Mucosa of stomach (tissue), 1 donor: ENCODE data around the gene CACNA2D2.

Experiments
- H3K27me3 ChIP-seq: one replicate; pipeline ENCODE4 v1.7.0; 2013; ENCODE audit warnings: mild to moderate bottlenecking, low read length; ENCODE audit not compliant: control insufficient read depth, insufficient read depth
- H3K36me3 ChIP-seq: one replicate; pipeline ENCODE4 v1.7.0; 2013; ENCODE audit warnings: low read length; ENCODE audit not compliant: control insufficient read depth, insufficient read depth
- H3K4me1 ChIP-seq: one replicate; pipeline ENCODE4 v1.7.0; 2013; ENCODE audit warnings: mild to moderate bottlenecking, low read length; ENCODE audit not compliant: control insufficient read depth, insufficient read depth
- H3K4me3 ChIP-seq: one replicate; pipeline ENCODE4 v1.7.0; 2013; ENCODE audit warnings: low read length
- H3K9ac ChIP-seq: one replicate; pipeline ENCODE4 v1.7.0; 2013; ENCODE audit warnings: mild to moderate bottlenecking, low read length, moderate library complexity
- H3K9me3 ChIP-seq: one replicate; pipeline ENCODE4 v1.7.0; 2013; ENCODE audit warnings: mild to moderate bottlenecking, low read length, moderate library complexity; ENCODE audit not compliant: control insufficient read depth
- donor health status: Pancreatic carcinoma.

The CACNA2D2 gene

DNA sequence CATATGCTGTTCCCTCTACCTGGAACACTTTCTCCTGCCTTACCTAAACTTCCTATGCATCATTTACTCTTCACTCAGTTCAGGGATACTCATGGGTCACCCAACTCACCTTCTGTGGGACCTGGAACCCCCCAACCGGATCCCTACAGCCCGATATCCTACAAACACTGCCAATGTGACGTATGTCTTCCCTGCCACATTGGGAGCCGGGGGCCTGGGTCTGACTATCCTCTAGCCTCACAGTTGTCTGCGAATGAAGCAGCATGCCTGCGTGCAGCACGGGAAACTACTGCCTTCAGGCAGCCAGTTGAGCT, 153.3 kb downstream of the CACNA2D2 start:
- Histone ChIP-seq H3K9me3 (no peaks in the 10 kb centered on the region), H3K9ac (peak overlapping the region; percentile 77), H3K27me3 (no peaks in the 10 kb centered on the region), H3K4me1 (peaks cover 44% of the 10 kb centered on the region), H3K36me3 (peaks cover 8% of the 10 kb centered on the region), H3K4me3 (peak overlapping the region; percentile 91)

DNA sequence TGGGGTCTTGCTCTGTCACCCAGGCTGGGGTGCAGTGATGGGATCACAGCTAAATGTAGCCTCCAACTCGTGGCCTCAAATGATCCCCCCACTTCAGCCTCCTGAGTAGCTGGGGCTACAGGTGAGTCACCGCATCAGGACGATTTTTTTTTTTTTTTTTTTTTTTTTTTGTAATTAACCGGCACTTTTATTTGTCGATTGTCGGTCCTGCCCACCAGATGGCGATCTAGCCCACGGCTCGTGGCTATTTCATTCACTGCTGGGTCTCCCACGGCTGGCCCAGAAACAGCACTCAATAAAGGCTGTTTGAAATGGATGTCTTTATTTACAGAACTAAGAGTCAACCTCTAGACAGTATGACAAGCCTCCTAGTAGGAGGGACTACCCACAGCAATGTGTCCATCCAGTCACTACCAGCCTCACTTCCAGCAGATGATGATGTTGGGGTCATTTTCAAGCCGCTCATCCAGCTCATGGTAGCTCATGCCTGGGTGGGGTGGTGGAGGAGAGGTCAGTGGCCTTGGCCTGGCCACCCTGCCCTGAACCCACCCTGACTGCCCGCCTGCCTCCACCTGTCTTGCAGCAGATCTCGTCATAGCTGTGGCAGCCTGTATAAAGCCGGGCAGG, 156.1 kb downstream of the CACNA2D2 start:
- no peaks in the 10 kb centered on the region for H3K9me3 ChIP-seq
- no peak overlapping the region for H3K4me3 ChIP-seq
- H3K9ac ChIP-seq, result no peak overlapping the region
- peaks cover 8% of the 10 kb centered on the region for H3K36me3 ChIP-seq
- H3K4me1 ChIP-seq, result peaks cover 40% of the 10 kb centered on the region
- no peaks in the 10 kb centered on the region for H3K27me3 ChIP-seq

DNA sequence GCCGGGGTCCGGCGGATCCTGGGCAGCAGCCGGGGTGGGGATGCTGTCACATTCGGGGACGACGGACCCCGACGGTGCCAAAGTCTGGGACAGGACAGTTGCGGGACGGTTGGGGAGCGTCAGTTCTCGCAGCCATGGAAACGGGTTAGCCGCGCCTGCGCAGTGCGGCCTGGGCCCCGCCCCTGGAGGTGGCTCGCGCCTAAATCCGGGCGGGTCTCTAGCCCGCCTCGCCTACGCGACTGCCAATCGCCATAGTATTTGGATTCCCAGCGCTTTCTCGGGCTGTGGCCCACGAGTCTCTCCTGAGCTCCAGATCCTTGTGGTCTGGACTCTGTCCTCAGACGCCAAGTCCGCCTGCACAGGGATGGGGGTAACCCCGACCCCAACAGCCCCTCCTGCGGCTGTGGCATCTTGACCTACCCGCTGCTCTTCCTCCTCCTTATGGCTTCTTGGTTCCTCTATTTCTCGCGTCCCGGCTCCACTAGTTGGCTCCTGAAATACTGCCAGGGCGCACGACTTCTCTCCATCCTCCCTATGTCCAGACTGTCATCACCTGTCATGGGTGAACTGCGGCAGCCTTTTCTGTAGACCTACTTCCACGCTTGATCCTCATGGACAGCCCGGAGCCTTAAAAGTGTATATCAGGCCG, 157.7 kb downstream of the CACNA2D2 start, which contains the start of gene ZMYND10:
ZMYND10 (minus strand) TSS at position 147 of the 649 bp plus-strand sequence. CDS start 153 bp downstream, outside the sequence.
- Histone ChIP-seq H3K4me1 (peaks cover 41% of the 10 kb centered on the region), H3K36me3 (peaks cover 8% of the 10 kb centered on the region), H3K4me3 (no peak within 1 kb of the TSS), H3K9me3 (no peaks in the 10 kb centered on the region), H3K27me3 (no peaks in the 10 kb centered on the region), H3K9ac (peak within 1 kb of the TSS; percentile 47)

DNA sequence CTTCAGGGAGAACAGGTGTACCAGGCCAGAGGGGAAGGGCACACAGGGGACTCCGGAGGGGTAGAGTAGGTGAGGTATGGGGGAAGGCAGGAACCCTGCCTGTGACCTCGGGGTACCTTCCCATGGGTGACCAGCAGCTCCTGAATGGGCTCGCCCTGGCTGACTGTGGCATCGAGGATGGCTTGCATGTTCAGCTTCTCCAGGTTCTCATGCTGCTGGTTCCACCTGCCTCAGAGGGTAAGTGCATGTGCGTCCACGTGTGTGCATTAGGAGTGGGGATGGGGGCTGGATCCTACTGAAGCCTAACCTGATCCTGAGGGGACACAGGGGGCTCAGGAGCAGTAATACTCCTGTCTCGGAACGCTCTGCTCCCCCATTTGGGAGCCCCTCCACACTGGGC, 158.4 kb downstream of the CACNA2D2 start:
- no peak overlapping the region for H3K4me3 ChIP-seq
- no peaks in the 10 kb centered on the region for H3K27me3 ChIP-seq
- no peaks in the 10 kb centered on the region for H3K9me3 ChIP-seq
- H3K36me3 ChIP-seq, result peaks cover 8% of the 10 kb centered on the region
- H3K4me1 ChIP-seq, result peaks cover 42% of the 10 kb centered on the region
- H3K9ac ChIP-seq, result peak overlapping the region; percentile 47

DNA sequence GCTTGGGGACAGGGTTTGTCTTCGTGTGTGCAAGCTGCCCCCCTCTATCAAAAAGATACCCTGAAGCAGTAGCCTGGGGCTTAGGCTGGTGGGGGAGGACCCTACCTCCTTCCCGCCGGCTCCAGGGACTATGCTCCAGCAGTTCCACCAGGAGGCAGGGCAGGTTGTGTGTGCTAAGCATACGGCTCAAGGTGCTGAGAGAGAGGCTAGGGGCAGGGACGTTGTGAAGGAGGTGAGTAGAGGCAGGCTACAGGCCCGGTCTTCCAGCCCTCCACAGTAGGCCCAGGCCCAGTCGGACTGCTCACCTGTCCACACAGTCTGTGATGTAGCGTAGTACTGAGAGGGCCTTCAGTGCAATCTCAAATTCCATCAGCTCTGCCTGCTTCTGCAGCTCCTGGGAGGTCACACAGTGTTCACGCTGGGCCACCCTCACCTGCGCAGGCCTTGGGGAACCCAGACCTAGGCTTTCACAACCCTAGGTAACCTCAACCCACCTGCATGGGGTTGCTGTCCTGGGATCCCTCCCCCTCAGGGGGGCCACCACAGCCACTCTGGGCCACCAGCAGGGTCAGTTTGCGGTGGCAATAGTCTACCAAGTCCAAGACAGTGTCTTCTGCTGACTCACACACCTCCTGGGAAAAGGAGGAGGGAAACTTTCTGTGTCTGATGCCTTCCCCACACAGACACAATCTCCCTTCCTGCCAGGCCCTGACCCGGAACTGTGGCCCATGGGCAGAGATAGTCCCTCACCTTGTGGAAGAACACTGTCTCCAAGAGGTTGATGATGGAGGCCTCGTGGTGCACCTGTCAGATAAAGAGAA, 160.4 kb downstream of the CACNA2D2 start:
- Histone ChIP-seq H3K9ac (no peak overlapping the region), H3K9me3 (no peaks in the 10 kb centered on the region), H3K4me1 (peaks cover 48% of the 10 kb centered on the region), H3K27me3 (no peaks in the 10 kb centered on the region), H3K36me3 (peaks cover 1% of the 10 kb centered on the region), H3K4me3 (no peak overlapping the region)

DNA sequence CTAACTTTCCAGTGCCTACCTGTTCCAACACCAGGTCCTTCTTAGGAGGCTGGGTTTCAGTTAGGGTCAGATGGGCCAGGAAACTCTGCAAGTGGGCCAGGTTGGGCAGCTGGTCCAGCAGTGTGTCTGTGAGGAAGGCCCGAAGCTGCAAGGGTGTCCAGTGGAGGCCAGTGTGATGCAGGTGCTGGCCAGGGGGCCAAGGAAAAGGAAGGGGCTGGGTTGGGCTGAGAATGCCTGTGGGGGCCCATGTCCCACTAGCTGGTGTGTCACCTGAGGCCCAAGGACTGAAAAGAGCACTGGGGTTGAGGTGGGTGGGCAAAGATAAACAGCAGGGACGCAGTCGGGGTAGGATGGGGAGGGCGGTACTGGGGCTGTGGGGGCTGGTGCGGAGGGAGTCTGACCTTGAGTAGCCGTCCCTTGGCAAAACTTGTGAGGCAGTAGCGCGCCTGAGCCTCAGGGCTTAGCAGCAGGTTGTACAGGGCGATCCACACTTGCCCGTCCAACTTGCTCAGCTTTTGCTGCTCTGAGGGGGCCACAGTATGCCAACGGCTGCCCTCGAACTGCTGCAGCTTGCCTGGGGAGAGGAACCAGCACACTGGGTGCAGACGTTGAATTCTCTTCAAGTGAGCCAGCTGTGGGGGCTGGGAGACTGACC, 161.3 kb downstream of the CACNA2D2 start:
- Histone ChIP-seq H3K27me3 (no peaks in the 10 kb centered on the region), H3K4me3 (no peak overlapping the region), H3K36me3 (no peaks in the 10 kb centered on the region), H3K9ac (no peak overlapping the region), H3K4me1 (peaks cover 47% of the 10 kb centered on the region), H3K9me3 (no peaks in the 10 kb centered on the region)

DNA sequence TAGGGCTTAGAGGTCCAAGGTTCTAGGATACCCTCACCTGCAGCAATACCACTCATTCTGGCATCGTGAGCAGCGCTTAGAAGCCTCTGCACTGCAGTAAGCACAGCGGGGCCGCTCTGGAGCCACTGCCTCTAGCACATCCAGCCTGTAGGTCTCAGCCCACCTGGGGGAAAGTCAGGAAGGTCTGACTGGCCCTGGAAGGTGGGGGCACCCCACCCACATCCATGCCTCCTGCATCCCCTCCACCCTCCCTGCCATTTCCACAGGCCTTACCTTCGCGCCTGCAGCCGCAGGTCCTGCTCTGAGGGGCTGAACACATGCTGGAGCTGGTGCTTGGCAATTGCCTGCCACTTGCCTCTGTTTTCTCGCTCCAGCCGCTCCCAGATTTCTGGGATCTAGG, 161.9 kb downstream of the CACNA2D2 start:
- Histone ChIP-seq H3K4me3 (no peak overlapping the region), H3K9ac (peak overlapping the region; percentile 61), H3K9me3 (no peaks in the 10 kb centered on the region), H3K4me1 (peaks cover 47% of the 10 kb centered on the region), H3K36me3 (no peaks in the 10 kb centered on the region), H3K27me3 (no peaks in the 10 kb centered on the region)

DNA sequence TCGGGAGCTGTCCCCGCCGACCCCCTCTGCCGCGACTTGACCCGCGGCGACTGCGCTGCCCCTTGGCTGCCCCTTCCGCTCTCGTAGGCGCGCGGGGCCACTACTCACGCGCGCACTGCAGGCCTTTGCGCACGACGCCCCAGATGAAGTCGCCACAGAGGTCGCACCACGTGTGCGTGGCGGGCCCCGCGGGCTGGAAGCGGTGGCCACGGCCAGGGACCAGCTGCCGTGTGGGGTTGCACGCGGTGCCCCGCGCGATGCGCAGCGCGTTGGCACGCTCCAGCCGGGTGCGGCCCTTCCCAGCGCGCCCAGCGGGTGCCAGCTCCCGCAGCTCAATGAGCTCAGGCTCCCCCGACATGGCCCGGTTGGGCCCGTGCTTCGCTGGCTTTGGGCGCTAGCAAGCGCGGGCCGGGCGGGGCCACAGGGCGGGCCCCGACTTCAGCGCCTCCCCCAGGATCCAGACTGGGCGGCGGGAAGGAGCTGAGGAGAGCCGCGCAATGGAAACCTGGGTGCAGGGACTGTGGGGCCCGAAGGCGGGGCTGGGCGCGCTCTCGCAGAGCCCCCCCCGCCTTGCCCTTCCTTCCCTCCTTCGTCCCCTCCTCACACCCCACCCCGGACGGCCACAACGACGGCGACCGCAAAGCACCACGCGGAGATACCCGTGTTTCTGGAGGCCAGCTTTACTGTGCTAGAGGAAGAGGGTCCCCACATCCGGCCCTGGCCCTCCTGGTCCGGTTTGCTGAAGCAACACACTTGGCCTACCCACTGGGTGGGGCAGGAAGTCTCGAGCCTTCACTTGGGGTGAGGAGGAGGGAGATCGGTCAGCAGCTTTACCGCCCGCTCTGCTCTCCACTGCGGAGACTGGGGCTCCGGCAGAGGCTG, 162.7 kb downstream of the CACNA2D2 start, which contains the start of gene RASSF1:
RASSF1 (minus strand) TSS at position 389 of the 882 bp plus-strand sequence; CDS start at position 358, 31 bp downstream.
- Histone ChIP-seq H3K4me1 (peaks cover 52% of the 10 kb centered on the region), H3K9me3 (no peaks in the 10 kb centered on the region), H3K9ac (peak within 1 kb of the TSS; percentile 61), H3K36me3 (no peaks in the 10 kb centered on the region), H3K4me3 (peak within 1 kb of the TSS; percentile 67), H3K27me3 (no peaks in the 10 kb centered on the region)

DNA sequence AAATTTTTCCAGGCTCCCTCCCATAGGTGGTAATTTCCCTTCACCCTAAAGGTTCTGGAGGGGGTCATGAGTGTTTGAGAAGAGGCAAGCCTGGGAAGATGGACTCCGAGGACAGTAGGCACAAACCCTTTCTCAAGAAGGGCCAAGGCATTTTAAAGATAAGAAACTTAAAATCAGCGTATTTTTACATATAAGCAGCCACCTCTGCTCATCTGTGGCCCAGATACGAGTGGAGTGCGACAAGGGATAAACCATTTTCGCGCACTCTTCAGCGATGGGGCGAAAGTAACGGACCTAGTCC, 163.3 kb downstream of the CACNA2D2 start:
- Histone ChIP-seq H3K4me1 (peaks cover 51% of the 10 kb centered on the region), H3K27me3 (no peaks in the 10 kb centered on the region), H3K36me3 (no peaks in the 10 kb centered on the region), H3K4me3 (peak overlapping the region; percentile 67), H3K9ac (peak overlapping the region; percentile 61), H3K9me3 (no peaks in the 10 kb centered on the region)

DNA sequence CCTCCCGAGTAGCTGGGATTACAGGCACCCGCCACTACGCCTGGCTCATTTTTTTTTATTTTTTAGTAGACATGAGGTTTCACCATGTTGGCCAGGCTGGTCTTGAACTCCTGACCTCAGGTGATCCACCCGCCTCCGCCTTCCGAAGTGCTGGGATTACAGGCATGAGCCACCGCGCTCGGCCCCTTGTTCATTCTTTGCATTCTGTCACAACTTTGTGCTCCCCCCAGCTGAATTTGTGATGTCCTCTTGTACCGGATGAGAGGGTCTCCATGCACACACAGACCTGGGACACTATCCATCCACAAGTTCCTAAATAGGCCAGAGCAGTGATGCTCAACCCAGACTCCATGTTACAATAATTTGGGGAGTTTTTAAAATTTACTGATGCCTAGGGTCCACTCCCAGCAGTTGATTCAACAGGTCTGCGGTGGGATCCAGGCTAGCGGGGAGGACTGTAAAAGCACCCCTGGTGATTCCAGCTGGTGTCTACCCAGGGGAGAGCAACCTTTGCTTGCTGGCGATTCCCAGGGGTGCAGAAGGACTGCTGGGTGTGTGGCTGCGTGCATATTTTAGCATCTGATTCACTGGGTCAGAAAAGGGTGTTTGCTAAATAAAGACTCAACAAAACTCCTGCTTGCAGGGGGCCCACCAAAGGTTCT, 163.8 kb downstream of the CACNA2D2 start:
- H3K9ac ChIP-seq, result peak overlapping the region; percentile 61
- H3K4me3 ChIP-seq, result peak overlapping the region; percentile 67
- no peaks in the 10 kb centered on the region for H3K36me3 ChIP-seq
- H3K27me3 ChIP-seq, result no peaks in the 10 kb centered on the region
- H3K4me1 ChIP-seq, result peaks cover 54% of the 10 kb centered on the region
- H3K9me3 ChIP-seq, result no peaks in the 10 kb centered on the region

DNA sequence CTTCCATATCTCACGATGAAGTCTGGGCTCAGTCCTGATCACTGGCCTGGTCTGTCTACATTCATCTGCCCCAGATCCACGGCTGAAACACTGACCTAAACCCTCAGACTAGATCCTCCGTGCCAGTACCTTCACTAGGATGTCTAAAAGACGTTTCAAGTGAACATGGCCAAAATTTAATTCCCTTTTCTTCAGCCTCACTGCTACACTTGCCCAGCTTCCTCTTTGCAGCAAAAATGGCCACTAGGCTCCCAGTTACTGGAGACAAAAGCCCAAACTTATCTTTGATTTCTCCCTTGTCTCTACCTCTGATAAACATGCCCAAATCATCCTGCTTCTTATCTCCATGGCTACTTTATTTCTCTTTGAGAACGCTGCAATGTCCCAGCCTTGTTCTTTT, 164.5 kb downstream of the CACNA2D2 start:
- H3K4me1 ChIP-seq, result peaks cover 60% of the 10 kb centered on the region
- H3K9ac ChIP-seq, result peak overlapping the region; percentile 89
- no peaks in the 10 kb centered on the region for H3K36me3 ChIP-seq
- no peaks in the 10 kb centered on the region for H3K9me3 ChIP-seq
- no peaks in the 10 kb centered on the region for H3K27me3 ChIP-seq
- no peak overlapping the region for H3K4me3 ChIP-seq
